Peyer's patch (tissue), 4 donors: ENCODE results near the gene SLC30A9. TPM values are rescaled to one million over a fixed set of nuclear protein-coding genes. Genes with fewer than 3 reads are reported as not detected.

Source experiments
- DNase-seq, 3 donors: peaks; one replicate each; pipeline ENCODE4 v3.0.0-alpha.2; 2017 to 2019
- H3K27ac ChIP-seq, 4 donors: fragments of 200-600 bp; sonication (generic); one replicate each; pipeline ENCODE4 v1.5.1; 2016 to 2019
- H3K27me3 ChIP-seq, 2 donors: fragments of 200-600 bp; sonication (generic); one replicate each; pipeline ENCODE4 v1.5.1; 2019
- H3K36me3 ChIP-seq, 3 donors: fragments of 200-600 bp; sonication (generic); one replicate each; pipeline ENCODE4 v1.5.1; 2016 to 2019
- H3K4me1 ChIP-seq, 4 donors: fragments of 200-600 bp; sonication (generic); one replicate each; pipeline ENCODE4 v1.5.1; 2016 to 2019
- H3K4me3 ChIP-seq, 4 donors: fragments of 200-600 bp; sonication (generic); 1 replicate in 3 of 4; 2 replicates in 1 of 4; pipeline ENCODE4 v1.5.1; 2016 to 2019; ENCODE audit warnings: mild to moderate bottlenecking in 1 of 4
- H3K9me3 ChIP-seq, 4 donors: fragments of 200-600 bp; sonication (generic); one replicate each; pipeline ENCODE4 v1.5.1; 2016 to 2019; ENCODE audit warnings: mild to moderate bottlenecking in 1 of 4
- POLR2A ChIP-seq, 2 donors: fragments of 450-650 bp; IDR thresholded peaks; one replicate each; pipeline ENCODE4 v1.5.1; 2017; ENCODE audit warnings: antibody characterized with exemption in 2 of 2, mild to moderate bottlenecking in 2 of 2, moderate library complexity in 2 of 2
- total RNA-seq, 4 donors: library from RNA; depleted of rRNA; stranded (reverse); fragments of >200 nt; gene quantifications; one replicate each; pipeline ENCODE4 v1.1.0, GENCODE V29; 2016
- TF ChIP-seq, protein P1 (sequence below), 6 experiments: fragments of 450-650 bp in 4 of 6; fragments of 200-600 bp in 2 of 6; sonication (generic) in 1 of 6; IDR thresholded peaks; one replicate each; pipeline ENCODE4 v1.5.1; 2017 to 2019; ENCODE audit warnings: antibody characterized with exemption in 6 of 6, mild to moderate bottlenecking in 3 of 6, moderate library complexity in 1 of 6

Gene SLC30A9
- total RNA-seq, 4 donors from 2014 or later = 51.3 to 61.1 (median 56.6) TPM

DNA sequence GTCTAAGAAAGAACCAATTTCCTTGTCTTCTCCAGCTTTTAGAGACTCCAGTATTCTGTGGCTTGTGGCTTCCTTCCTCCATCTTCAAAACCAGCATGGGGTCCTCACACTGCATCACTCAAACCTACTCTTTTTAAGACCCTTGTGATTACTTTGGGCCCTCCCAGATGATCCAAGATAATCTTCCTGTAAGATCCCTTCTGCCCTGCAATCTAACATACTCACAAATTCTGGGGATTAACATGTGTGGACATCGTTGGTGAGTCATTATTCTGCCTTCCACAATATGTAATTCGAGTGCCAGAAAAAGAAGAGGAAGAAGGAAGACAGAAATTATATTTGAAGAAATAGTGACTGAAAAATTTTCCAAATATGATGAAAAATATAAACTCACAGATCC lies 114.2 kb downstream of the SLC30A9 start:
- no peaks in the 10 kb centered on the region for H3K9me3 ChIP-seq
- H3K4me1 ChIP-seq = no peaks in the 10 kb centered on the region
- TF ChIP-seq, protein P1, sequence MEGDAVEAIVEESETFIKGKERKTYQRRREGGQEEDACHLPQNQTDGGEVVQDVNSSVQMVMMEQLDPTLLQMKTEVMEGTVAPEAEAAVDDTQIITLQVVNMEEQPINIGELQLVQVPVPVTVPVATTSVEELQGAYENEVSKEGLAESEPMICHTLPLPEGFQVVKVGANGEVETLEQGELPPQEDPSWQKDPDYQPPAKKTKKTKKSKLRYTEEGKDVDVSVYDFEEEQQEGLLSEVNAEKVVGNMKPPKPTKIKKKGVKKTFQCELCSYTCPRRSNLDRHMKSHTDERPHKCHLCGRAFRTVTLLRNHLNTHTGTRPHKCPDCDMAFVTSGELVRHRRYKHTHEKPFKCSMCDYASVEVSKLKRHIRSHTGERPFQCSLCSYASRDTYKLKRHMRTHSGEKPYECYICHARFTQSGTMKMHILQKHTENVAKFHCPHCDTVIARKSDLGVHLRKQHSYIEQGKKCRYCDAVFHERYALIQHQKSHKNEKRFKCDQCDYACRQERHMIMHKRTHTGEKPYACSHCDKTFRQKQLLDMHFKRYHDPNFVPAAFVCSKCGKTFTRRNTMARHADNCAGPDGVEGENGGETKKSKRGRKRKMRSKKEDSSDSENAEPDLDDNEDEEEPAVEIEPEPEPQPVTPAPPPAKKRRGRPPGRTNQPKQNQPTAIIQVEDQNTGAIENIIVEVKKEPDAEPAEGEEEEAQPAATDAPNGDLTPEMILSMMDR (IDR thresholded peaks at IDR 0.05) = no peak
- no peak for TF ChIP-seq POLR2A (IDR thresholded peaks at IDR 0.05)

DNA sequence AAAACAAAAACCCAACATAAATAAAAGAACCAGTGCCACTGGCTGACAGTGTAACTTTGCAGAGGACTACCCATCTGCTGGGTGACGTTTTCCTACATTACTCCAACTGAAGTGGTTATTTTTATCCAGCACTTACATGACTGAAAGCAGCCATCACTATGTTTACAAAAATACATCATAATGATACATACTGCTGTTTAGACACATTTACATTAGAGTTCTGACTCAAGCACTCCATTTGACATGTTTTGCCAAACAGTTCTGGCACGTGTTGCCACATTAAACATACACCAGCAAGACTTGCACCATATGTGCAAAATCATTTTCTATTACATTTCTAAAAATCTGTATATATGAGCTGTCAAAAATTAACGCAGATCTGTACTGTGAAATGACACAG lies 122.5 kb downstream of the SLC30A9 start:
- no peaks in the 10 kb centered on the region for H3K9me3 ChIP-seq
- no peaks in the 10 kb centered on the region for H3K27me3 ChIP-seq
- TF ChIP-seq, protein P1 (IDR thresholded peaks at IDR 0.05) = no peak
- no peak for TF ChIP-seq POLR2A (IDR thresholded peaks at IDR 0.05)
- DNase-seq = no peak
- no peak overlapping the region for H3K4me3 ChIP-seq
- no peaks in the 10 kb centered on the region for H3K36me3 ChIP-seq
- H3K27ac ChIP-seq = no peak overlapping the region
- H3K4me1 ChIP-seq = no peaks in the 10 kb centered on the region

More for the DNA sequence above, 114.2 kb downstream of the SLC30A9 start:
- Histone ChIP-seq H3K4me3 (no peak overlapping the region), H3K27me3 (no peaks in the 10 kb centered on the region), H3K27ac (no peak overlapping the region), H3K36me3 (no peaks in the 10 kb centered on the region)
- no peak for DNase-seq

DNA sequence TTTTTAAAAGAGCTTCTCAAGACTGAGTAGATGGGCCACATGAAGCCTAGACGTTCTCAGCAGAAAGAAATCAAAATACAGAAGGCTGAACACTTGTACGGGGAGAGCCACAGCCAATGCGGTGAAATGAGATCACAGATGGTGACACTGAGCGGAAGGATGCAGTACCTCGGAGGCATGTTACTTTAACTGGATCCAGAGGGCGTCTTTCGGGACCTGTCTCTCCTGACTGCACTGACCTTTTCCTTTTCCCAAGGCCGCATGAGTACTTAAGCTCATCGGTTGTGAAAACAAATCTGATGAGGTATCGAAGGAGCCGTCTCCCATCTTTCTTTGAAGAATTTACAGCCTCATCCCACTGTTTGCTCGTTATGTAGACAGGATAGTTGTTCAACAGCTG lies 129.6 kb downstream of the SLC30A9 start:
- H3K4me3 ChIP-seq = no peak overlapping the region
- H3K27me3 ChIP-seq = no peaks in the 10 kb centered on the region
- H3K27ac ChIP-seq = no peak overlapping the region
- H3K9me3 ChIP-seq = no peaks in the 10 kb centered on the region
- DNase-seq = no peak
- no peaks in the 10 kb centered on the region for H3K36me3 ChIP-seq
- H3K4me1 ChIP-seq = no peaks in the 10 kb centered on the region
- no peak for TF ChIP-seq POLR2A (IDR thresholded peaks at IDR 0.05)
- TF ChIP-seq, protein P1 (IDR thresholded peaks at IDR 0.05) = no peak

DNA sequence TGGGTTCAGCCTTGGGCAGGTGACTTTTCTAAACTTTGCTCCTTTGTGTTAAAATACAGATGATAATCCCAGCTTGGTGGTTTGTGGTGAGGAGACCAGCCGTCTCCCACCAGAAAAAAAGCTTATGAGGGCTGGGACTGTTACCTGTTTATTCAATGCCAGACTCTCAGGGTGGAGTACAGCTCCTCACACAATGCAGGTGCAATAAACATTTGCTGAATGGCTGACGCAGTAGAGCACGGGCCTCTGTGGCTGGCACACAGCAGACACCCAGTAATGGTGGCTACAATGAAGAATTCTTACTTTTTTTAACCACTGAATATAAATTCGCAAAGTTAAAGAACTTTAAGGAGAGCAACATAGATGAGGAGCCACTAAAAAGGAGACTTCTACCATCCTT lies 131.9 kb downstream of the SLC30A9 start:
- no peak overlapping the region for H3K4me3 ChIP-seq
- no peaks in the 10 kb centered on the region for H3K27me3 ChIP-seq
- no peaks in the 10 kb centered on the region for H3K36me3 ChIP-seq
- no peak overlapping the region for H3K27ac ChIP-seq
- no peak for TF ChIP-seq POLR2A (IDR thresholded peaks at IDR 0.05)
- TF ChIP-seq, protein P1 (IDR thresholded peaks at IDR 0.05) = no peak
- DNase-seq = no peak
- H3K9me3 ChIP-seq = no peaks in the 10 kb centered on the region
- H3K4me1 ChIP-seq = no peaks in the 10 kb centered on the region

DNA sequence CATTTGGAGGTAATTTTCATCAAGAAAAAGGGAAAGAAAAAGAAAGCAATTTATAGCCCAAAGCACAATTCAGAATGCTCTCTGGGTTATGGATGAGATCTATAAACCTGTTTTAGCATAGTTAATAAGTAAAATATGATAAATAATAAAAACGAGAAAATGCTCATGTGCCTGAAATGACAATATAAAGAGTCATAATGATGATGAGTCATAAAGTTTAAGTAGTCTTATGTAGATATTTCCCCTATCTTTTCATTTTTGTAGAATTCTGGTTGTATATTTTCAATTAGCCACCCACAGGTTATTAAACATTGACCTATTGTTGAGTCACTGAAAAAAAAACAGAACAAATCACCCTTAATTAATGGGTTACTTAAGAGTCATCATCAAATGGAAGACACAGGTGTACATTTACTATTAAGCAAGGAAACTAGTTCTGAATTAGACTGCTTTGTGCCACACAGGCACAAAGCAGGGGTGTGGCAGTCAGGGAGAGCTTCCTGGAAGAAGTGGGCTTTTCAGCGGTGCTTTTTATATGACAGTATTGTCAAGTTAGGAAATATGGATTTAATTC lies 132.8 kb downstream of the SLC30A9 start:
- DNase-seq = no peak
- no peaks in the 10 kb centered on the region for H3K27me3 ChIP-seq
- no peaks in the 10 kb centered on the region for H3K9me3 ChIP-seq
- no peaks in the 10 kb centered on the region for H3K4me1 ChIP-seq
- H3K4me3 ChIP-seq = no peak overlapping the region
- no peaks in the 10 kb centered on the region for H3K36me3 ChIP-seq
- no peak overlapping the region for H3K27ac ChIP-seq
- no peak for TF ChIP-seq POLR2A (IDR thresholded peaks at IDR 0.05)
- TF ChIP-seq, protein P1 (IDR thresholded peaks at IDR 0.05) = no peak

DNA sequence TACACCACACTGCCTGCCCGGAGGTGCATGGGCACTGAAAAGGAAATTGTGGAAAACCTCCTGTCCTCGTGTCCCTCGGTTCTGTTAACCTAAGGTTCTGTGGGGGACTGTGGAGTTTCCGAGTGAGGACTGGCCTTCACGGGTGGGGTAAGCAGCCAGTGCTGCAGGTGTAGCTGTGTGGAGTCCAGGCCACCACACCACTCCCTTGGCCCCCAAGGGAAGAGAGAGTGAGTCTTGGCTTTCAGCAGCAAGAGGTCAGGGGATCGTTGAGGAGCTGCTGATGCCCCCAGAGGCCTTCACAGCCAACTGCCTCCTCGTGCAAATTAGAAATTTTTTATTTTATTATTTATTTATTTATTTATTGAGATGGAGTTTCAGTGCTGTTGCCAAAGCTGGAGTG lies 141.8 kb downstream of the SLC30A9 start:
- Histone ChIP-seq H3K36me3 (no peaks in the 10 kb centered on the region), H3K4me3 (no peak overlapping the region), H3K4me1 (no peaks in the 10 kb centered on the region), H3K9me3 (no peaks in the 10 kb centered on the region), H3K27me3 (no peaks in the 10 kb centered on the region), H3K27ac (no peak overlapping the region)
- DNase-seq = no peak
- TF ChIP-seq, protein P1 (IDR thresholded peaks at IDR 0.05) = no peak
- TF ChIP-seq POLR2A (IDR thresholded peaks at IDR 0.05) = no peak
